ENCODE data around the gene CCDC88C. TPM values are rescaled to one million over a fixed set of nuclear protein-coding genes. Genes with fewer than 3 reads are reported as not detected.

Gene CCDC88C
- total RNA-seq, 1 donor from 2014 or later, result 9.2 TPM

DNA sequence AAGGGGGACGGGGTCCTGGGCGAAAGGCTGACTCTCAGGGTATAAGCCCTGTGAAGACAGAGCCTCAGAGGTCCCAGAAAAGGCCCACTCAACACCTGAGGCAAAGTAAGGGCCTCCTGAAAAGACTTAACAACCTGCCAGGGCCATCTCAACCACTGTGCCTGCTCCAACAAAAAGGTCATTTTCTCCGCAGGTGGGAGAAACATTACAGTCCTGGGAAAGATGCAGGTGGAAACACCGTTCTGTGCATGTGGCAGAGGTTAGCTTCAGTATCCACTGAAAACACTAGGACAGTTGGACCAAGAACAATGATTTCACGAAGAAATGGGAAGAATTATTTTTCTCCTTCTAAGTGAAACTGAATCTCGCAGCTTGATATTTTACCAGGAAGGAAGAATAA, 50.9 kb downstream of the CCDC88C start:
- TF ChIP-seq CTCF (IDR thresholded peaks at IDR 0.05), result no peak
- intact Hi-C loops (cut with DNase I), result no loop called here
- Histone ChIP-seq H3K27me3 (no peaks in the 10 kb centered on the region), H3K9me3 (no peaks in the 10 kb centered on the region), H3K27ac (no peak overlapping the region), H3K4me1 (no peaks in the 10 kb centered on the region), H3K4me3 (no peak overlapping the region), H3K36me3 (no peaks in the 10 kb centered on the region)
- no peak for DNase-seq (ENCODE audit: low spot score in 2 of 2)

GRCh38 chr14:91365552-91365951, 52.1 kb downstream of the CCDC88C start:
- Histone ChIP-seq H3K27me3 (no peaks in the 10 kb centered on the region), H3K9me3 (no peaks in the 10 kb centered on the region), H3K36me3 (no peaks in the 10 kb centered on the region), H3K4me1 (no peaks in the 10 kb centered on the region), H3K27ac (no peak overlapping the region), H3K4me3 (no peak overlapping the region)
- intact Hi-C loops (cut with DNase I), result no loop called here
- TF ChIP-seq CTCF (IDR thresholded peaks at IDR 0.05), result no peak
- no peak for DNase-seq (ENCODE audit: low spot score in 2 of 2)

DNA sequence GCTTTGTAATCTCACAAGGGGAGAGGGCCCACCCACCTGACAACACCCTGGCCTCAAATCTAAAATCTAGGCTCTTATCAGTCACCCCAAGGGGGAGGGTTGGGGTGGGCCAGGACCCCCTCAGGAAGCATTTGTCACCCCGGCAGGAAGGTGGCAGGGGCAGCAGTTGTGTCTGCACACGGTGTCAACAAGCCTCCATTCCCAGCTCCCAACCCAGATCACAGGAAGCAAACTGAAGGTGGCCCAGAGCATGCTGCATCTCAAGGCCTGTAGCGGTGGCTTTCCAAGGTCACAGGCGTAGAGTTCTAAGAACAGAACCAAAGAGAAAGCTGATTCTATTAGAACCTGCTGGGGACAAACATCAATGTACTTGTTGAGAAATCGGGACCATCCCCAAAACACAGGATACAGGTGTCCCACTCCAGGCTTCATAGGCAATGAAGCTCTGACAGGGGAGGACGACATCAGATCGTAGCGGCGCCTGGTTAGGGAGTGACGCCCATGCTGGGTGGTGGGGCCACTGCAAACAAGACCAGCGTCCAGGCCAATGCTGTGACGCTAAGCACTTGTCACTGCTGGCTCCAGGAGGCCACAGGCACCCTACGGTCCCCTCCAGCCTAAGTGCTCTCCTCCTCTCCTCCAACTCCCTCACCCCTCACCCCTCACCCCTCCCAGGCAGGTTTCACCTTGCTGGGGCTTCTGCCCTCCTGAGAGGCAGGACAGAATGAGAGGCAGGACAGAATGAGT, 52.9 kb downstream of the CCDC88C start:
- Histone ChIP-seq H3K27ac (no peak overlapping the region), H3K36me3 (no peaks in the 10 kb centered on the region), H3K4me3 (no peak overlapping the region), H3K27me3 (no peaks in the 10 kb centered on the region), H3K4me1 (no peaks in the 10 kb centered on the region), H3K9me3 (no peaks in the 10 kb centered on the region)
- no peak for TF ChIP-seq CTCF (IDR thresholded peaks at IDR 0.05)
- DNase-seq (ENCODE audit: low spot score in 2 of 2), result no peak
- intact Hi-C loops (cut with DNase I), result no loop called here

DNA sequence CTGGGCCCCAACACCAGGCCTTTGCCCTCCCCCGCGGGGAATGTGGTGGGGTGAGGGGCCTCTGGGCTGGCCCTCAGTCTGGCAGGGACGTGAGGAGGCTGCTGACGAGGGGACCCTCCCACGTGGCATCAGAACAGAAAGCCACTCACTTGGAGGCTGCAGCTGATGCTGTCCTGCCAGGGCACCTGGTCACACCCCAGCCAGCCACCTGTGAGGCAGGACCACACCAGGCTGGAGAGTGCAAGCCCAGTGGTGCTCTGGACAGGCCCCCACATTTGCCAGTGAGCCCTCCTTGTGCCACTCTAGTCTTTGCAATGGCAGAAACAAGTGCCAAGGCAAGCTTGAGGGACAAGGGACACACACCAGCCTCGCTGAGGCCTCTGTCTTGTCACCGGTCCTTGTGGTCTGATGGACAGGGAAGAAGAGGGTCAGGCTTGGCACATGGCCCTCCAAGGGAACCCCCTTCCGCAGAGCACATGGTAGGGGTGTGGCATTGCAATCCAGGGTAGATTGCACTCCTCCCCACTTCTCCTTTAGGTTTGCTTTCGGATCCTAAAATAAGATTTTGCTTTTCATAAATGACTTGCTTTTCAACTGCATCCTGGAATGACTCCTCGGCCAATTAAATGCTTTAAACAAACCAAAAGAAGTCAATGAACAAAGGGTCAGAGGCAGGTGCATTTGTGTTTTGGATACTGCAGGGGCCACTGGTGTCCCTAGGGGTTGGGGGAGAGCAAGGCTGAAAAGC, 53.7 kb downstream of the CCDC88C start:
- no peak overlapping the region for H3K4me3 ChIP-seq
- no peak for TF ChIP-seq CTCF (IDR thresholded peaks at IDR 0.05)
- no peaks in the 10 kb centered on the region for H3K27me3 ChIP-seq
- intact Hi-C loops (cut with DNase I), result no loop called here
- no peak for DNase-seq (ENCODE audit: low spot score in 2 of 2)
- H3K4me1 ChIP-seq, result no peaks in the 10 kb centered on the region
- H3K27ac ChIP-seq, result no peak overlapping the region
- no peaks in the 10 kb centered on the region for H3K36me3 ChIP-seq
- H3K9me3 ChIP-seq, result no peaks in the 10 kb centered on the region

GRCh38 chr14:91361233-91361811, 56.3 kb downstream of the CCDC88C start:
- Histone ChIP-seq H3K4me3 (no peak overlapping the region), H3K9me3 (no peaks in the 10 kb centered on the region), H3K4me1 (no peaks in the 10 kb centered on the region), H3K36me3 (no peaks in the 10 kb centered on the region), H3K27me3 (no peaks in the 10 kb centered on the region), H3K27ac (no peak overlapping the region)
- DNase-seq (ENCODE audit: low spot score in 2 of 2), result no peak
- intact Hi-C loops (cut with DNase I), result no loop called here
- no peak for TF ChIP-seq CTCF (IDR thresholded peaks at IDR 0.05)

Data from ascending aorta (tissue), 2 donors.